Adipocyte (in vitro differentiated cells): ENCODE measurements around the gene CLDN10.

Experiments
- DNase-seq: peaks from one replicate; pipeline ENCODE4 v3.0.0-alpha.2; 2015; ENCODE audit warnings: low read depth
- H3K27me3 ChIP-seq: replicated peaks from 2 replicates; pipeline ENCODE4 v1.7.0; 2013; ENCODE audit warnings: mild to moderate bottlenecking, low read length, moderate library complexity; ENCODE audit not compliant: control insufficient read depth, insufficient read depth
- H3K36me3 ChIP-seq: 2 replicates; pipeline ENCODE4 v1.7.0; 2013; ENCODE audit warnings: low read length, mild to moderate bottlenecking, moderate library complexity; ENCODE audit not compliant: control insufficient read depth, insufficient read depth, severe bottlenecking
- H3K4me1 ChIP-seq: 2 replicates; pipeline ENCODE4 v1.7.0; 2013; ENCODE audit warnings: mild to moderate bottlenecking, low read length, moderate library complexity; ENCODE audit not compliant: control insufficient read depth, insufficient read depth
- H3K4me3 ChIP-seq: 2 replicates; pipeline ENCODE4 v1.7.0; 2013; ENCODE audit warnings: mild to moderate bottlenecking, low read length, moderate library complexity
- H3K9ac ChIP-seq: 2 replicates; pipeline ENCODE4 v1.7.0; 2013; ENCODE audit warnings: mild to moderate bottlenecking, low read length, moderate library complexity
- H3K9me3 ChIP-seq: 2 replicates; pipeline ENCODE4 v1.7.0; 2013; ENCODE audit warnings: mild to moderate bottlenecking, low read length, moderate library complexity; ENCODE audit not compliant: control insufficient read depth

Gene CLDN10

DNA sequence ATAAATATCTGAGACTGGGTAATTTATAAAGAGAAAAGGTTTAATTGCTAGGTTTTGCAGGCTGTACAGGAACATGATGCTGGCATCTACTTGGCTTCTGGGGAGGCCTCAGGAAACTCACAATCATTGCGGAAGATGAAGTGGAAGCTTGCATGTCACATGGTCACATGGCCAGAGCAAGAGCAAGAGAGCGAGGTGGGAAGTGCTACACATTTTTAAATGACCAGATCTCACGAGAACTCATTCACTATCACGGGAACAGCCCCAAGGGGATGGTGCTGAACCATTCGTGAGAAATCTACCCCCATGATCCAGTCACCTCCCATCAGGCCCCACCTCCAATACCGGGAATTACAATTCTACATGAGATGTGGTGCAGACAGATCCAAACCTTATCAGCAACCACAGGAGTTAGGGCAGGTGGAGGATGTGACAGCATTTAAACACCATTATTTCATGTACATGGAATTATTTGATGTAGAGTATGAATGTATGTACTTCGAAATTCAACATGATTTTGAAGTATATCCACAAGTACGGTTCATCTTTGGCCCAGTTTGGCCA, 10.5 kb upstream of the CLDN10 start:
- peaks cover 14% of the 10 kb centered on the region for H3K27me3 ChIP-seq
- no peaks in the 10 kb centered on the region for H3K36me3 ChIP-seq
- no peak for DNase-seq
- no peak overlapping the region for H3K9ac ChIP-seq
- no peak overlapping the region for H3K4me3 ChIP-seq
- no peaks in the 10 kb centered on the region for H3K9me3 ChIP-seq
- H3K4me1 ChIP-seq, result peaks cover 17% of the 10 kb centered on the region

GRCh38 chr13:95544293-95544692, 8.2 kb upstream of the CLDN10 start:
- DNase-seq, result no peak
- Histone ChIP-seq H3K36me3 (no peaks in the 10 kb centered on the region), H3K9me3 (no peaks in the 10 kb centered on the region), H3K4me3 (no peak overlapping the region), H3K27me3 (peaks cover 34% of the 10 kb centered on the region), H3K4me1 (peaks cover 13% of the 10 kb centered on the region), H3K9ac (no peak overlapping the region)

DNA sequence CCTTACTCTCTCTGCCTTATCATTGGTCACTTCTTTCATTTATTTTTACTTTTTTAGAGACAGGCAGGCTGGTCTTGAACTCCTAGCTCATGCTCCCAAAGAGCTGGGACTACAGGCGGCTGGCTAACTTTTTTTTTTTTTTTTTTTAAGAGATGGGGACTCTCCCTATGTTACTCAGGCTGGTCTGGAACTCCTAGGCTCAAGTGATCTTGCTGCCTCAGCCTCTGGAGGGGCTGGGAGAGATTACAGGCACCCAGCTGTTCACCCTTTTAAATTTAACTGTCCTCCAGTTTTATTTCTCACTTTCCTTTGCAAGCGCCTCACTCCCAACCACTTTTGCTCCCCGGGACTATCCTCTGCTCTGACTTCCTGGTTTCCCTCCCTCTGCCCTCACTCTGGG, 5.6 kb upstream of the CLDN10 start:
- no peak for DNase-seq
- Histone ChIP-seq H3K4me3 (no peak overlapping the region), H3K27me3 (peaks cover 61% of the 10 kb centered on the region), H3K9ac (no peak overlapping the region), H3K36me3 (no peaks in the 10 kb centered on the region), H3K4me1 (peaks cover 5% of the 10 kb centered on the region), H3K9me3 (no peaks in the 10 kb centered on the region)

DNA sequence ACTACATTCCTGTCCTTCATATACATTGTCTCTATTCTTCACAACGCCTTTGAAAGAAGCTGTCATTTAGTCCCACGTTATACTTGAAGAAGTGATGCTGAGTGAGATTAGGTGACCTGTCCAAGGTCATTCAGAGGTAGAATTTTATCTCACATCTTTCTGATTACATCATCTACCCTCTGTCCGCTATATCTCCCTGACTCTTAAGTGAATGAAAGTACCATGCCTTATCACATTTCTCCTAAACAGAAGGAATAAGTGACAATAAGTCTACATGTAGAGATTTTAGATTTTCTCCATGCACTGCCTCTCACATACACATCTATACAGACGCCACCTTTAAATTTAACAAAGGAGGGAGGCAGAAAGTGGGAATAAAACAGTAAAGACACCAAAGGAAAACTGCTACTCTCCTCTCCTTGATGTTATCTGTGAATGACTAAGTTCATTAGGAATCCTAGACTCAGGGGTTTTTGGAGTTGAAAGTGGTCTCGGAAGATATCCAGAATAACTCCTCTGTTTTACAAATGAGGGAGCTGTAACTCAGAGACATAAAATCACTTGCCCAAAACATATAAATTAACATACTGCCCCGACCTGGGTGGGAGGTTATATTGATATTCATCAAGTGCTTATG, 4.9 kb upstream of the CLDN10 start:
- no peak for DNase-seq
- Histone ChIP-seq H3K9me3 (no peaks in the 10 kb centered on the region), H3K9ac (no peak overlapping the region), H3K36me3 (no peaks in the 10 kb centered on the region), H3K4me3 (no peak overlapping the region), H3K4me1 (no peaks in the 10 kb centered on the region), H3K27me3 (peaks cover 63% of the 10 kb centered on the region)

GRCh38 chr13:95552208-95552538, 347 bp upstream of the CLDN10 start:
- Histone ChIP-seq H3K4me1 (no peaks in the 10 kb centered on the region), H3K36me3 (no peaks in the 10 kb centered on the region), H3K9me3 (no peaks in the 10 kb centered on the region), H3K27me3 (peaks cover 71% of the 10 kb centered on the region), H3K9ac (no peak overlapping the region), H3K4me3 (no peak overlapping the region)
- DNase-seq, result no peak

DNA sequence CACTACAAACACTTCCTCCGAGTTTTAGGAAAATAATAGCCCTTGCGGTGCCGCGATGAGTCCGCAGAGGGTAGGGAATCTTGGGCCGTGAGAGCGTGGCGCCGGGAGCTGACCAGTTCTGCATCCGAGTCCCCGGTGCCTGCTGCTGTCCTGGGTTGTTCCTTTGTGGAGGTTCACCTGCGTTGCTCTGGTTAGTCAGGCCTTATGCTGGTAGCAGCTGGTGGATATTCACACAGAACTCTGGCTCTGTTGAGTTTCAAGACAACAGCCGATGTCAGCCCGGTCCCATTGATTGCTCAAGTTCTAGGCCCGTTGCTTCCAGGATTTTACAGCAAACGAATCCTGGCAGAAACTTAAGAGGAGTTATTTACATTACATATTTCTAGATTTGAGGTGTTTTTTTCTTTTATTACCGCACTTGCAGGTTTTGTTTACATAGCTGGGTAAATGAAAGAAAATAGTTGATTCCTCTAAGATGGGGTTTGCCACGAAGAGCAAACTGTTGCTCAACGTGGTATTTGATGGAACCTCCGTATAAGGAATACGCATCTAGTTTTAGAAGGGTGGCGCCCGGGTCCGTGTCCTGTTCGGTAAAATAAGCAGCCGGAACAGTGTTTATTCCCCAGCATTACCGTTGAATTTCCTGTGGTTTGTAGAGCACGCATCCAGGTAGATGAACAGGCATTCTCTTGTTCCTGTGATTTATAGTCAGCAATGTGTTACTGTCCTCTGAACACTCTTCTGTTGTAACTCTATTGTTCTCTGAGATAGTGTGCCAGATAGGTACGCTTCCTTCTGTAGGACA, 1.3 kb downstream of the CLDN10 start:
- peak; percentile 5 for DNase-seq
- Histone ChIP-seq H3K4me3 (no peak overlapping the region), H3K27me3 (peaks cover 73% of the 10 kb centered on the region)

DNA sequence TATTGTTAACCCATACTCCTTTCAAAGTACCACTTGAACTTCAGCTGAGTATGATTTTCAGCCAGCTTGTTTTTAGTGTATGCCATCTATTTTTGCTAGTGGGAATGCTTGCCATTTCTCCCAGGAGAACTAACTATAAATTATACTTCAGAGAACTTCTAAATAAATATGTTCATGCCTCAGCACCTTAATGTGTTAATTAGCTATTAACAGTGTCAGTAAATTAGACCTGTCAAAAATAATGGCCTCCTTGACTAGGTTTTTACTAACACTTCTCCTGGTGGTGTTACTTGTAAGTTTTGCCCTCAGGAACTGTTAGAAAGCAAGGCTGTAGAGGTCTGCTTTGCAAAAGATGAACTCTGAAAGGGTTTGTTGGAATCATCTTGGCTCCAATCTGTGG, 4.5 kb downstream of the CLDN10 start:
- Histone ChIP-seq H3K9ac (no peak overlapping the region), H3K9me3 (no peaks in the 10 kb centered on the region), H3K36me3 (no peaks in the 10 kb centered on the region), H3K4me3 (no peak overlapping the region), H3K4me1 (no peaks in the 10 kb centered on the region), H3K27me3 (peaks cover 57% of the 10 kb centered on the region)
- no peak for DNase-seq

More for the DNA sequence above, 1.3 kb downstream of the CLDN10 start:
- no peaks in the 10 kb centered on the region for H3K4me1 ChIP-seq
- H3K9ac ChIP-seq, result no peak overlapping the region
- H3K36me3 ChIP-seq, result no peaks in the 10 kb centered on the region
- no peaks in the 10 kb centered on the region for H3K9me3 ChIP-seq

GRCh38 chr13:95559100-95559499, 6.6 kb downstream of the CLDN10 start:
- H3K9ac ChIP-seq, result no peak overlapping the region
- peaks cover 42% of the 10 kb centered on the region for H3K27me3 ChIP-seq
- no peaks in the 10 kb centered on the region for H3K9me3 ChIP-seq
- DNase-seq, result no peak
- H3K36me3 ChIP-seq, result no peaks in the 10 kb centered on the region
- no peaks in the 10 kb centered on the region for H3K4me1 ChIP-seq
- no peak overlapping the region for H3K4me3 ChIP-seq

DNA sequence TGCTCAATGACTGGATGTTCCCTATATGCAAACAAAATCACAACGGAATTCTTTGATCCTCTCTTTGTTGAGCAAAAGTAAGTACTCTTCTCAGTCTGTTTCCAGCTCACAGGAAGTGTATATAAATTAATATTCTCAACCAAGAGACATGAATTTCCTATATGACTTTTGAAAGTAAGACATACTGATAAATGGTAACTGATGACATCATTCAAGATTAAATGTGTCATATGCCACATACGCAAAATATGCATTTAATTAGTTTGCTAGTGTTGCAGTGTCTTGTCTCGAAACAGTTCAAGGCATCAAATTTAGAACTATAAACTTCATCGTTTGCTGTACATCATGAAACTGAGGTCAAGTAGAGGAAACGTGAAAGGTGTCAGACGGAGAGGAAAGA, 7.9 kb downstream of the CLDN10 start:
- peaks cover 37% of the 10 kb centered on the region for H3K27me3 ChIP-seq
- H3K9me3 ChIP-seq, result no peaks in the 10 kb centered on the region
- no peak overlapping the region for H3K4me3 ChIP-seq
- no peaks in the 10 kb centered on the region for H3K36me3 ChIP-seq
- H3K4me1 ChIP-seq, result peaks cover 4% of the 10 kb centered on the region
- DNase-seq, result no peak
- no peak overlapping the region for H3K9ac ChIP-seq

DNA sequence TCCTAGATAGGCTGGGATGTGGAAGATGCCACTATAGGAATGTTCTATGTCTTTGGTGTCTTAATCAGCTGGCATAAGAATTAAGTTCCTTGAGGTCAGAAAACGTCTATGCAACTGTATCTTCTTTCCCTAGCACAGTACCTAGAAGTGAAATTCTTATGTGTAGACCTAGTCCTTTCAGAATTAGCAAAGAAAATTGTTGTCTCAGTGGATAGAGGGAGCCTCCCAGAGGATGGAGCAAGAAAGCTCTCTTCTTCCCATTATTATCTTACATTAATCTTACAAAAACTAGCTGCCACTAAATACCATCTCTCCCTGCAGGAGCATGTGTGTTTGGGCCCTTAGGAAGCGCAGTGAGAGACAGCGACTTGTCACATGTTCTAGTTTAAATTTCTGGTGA, 11.6 kb downstream of the CLDN10 start:
- H3K4me3 ChIP-seq, result no peak overlapping the region
- no peaks in the 10 kb centered on the region for H3K9me3 ChIP-seq
- no peak overlapping the region for H3K9ac ChIP-seq
- no peak for DNase-seq
- H3K36me3 ChIP-seq, result no peaks in the 10 kb centered on the region
- peaks cover 4% of the 10 kb centered on the region for H3K4me1 ChIP-seq
- peaks cover 19% of the 10 kb centered on the region for H3K27me3 ChIP-seq

GRCh38 chr13:95564733-95565291, 12.3 kb downstream of the CLDN10 start:
- Histone ChIP-seq H3K4me1 (peaks cover 4% of the 10 kb centered on the region), H3K4me3 (no peak overlapping the region)
- DNase-seq, result peak; percentile 69

More at GRCh38 chr13:95564733-95565291, 12.3 kb downstream of the CLDN10 start:
- H3K9ac ChIP-seq, result no peak overlapping the region
- peaks cover 14% of the 10 kb centered on the region for H3K27me3 ChIP-seq
- no peaks in the 10 kb centered on the region for H3K36me3 ChIP-seq
- H3K9me3 ChIP-seq, result no peaks in the 10 kb centered on the region
